Gastrocnemius medialis (tissue), 4 donors: Measurements from ENCODE around the gene REXO1. TPM values are rescaled to one million over a fixed set of nuclear protein-coding genes. Genes with fewer than 3 reads are reported as not detected.

ENCODE experiments used
- ATAC-seq, 2 donors: fragments of 150-250 bp; one replicate each; pipeline ENCODE4 v1.9.1; 2016
- DNase-seq, 2 donors: peaks; one replicate each; pipeline ENCODE4 v3.0.0-alpha.2; 2019
- H3K27ac ChIP-seq, 4 donors: fragments of 200-600 bp; sonication (generic); 1 replicate in 1 of 4; 2 replicates in 3 of 4; pipeline ENCODE4 v1.5.1; 2016 to 2018; ENCODE audit warnings: mild to moderate bottlenecking in 2 of 4, moderate library complexity in 1 of 4
- H3K27me3 ChIP-seq, 3 donors: fragments of 200-600 bp; sonication (generic) in 2 of 3; 1 replicate in 1 of 3; 2 replicates in 2 of 3; pipeline versions ENCODE4 v1.5.1 to v1.6.0; 2016 to 2019; ENCODE audit warnings: mild to moderate bottlenecking in 1 of 3, moderate library complexity in 1 of 3
- H3K36me3 ChIP-seq, 2 donors: fragments of 200-600 bp; sonication (generic) in 1 of 2; one replicate each; pipeline ENCODE4 v1.5.1; 2017 to 2018
- H3K4me1 ChIP-seq, 2 donors: fragments of 200-600 bp; sonication (generic) in 1 of 2; one replicate each; pipeline ENCODE4 v1.5.1; 2016 to 2017; ENCODE audit warnings: mild to moderate bottlenecking in 2 of 2
- H3K4me3 ChIP-seq, 4 donors: fragments of 200-600 bp; sonication (generic) in 3 of 4; 1 replicate in 1 of 4; 2 replicates in 3 of 4; pipeline ENCODE4 v1.5.1; 2016 to 2019; ENCODE audit warnings: mild to moderate bottlenecking in 2 of 4
- H3K9me3 ChIP-seq, 3 donors: fragments of 200-600 bp; sonication (generic) in 2 of 3; 1 replicate in 1 of 3; 2 replicates in 2 of 3; pipeline ENCODE4 v1.5.1; 2016 to 2019
- CTCF ChIP-seq, 5 experiments: fragments of 450-650 bp in 3 of 5; fragments of 200-600 bp in 2 of 5; sonication (generic) in 2 of 5; IDR thresholded peaks in 4 of 5; conservative IDR thresholded peaks in 1 of 5; 1 replicate in 4 of 5; 2 replicates in 1 of 5; pipeline ENCODE4 v1.5.1; 2016 to 2019; ENCODE audit warnings: antibody characterized with exemption in 5 of 5, mild to moderate bottlenecking in 3 of 5, moderate library complexity in 3 of 5
- POLR2A ChIP-seq, 2 donors: fragments of 450-650 bp; IDR thresholded peaks; one replicate each; pipeline ENCODE4 v1.6.1; 2017; ENCODE audit warnings: antibody characterized with exemption in 2 of 2, mild to moderate bottlenecking in 2 of 2, moderate library complexity in 2 of 2
- in situ Hi-C, 4 donors: fragments of 200-750 bp; cut with MboI; loops; one replicate each; pipeline versions ENCODE4 v1.15.0 to v1.8.0; 2017; ENCODE audit warnings: low sequenced_read_pairs in 4 of 4
- intact Hi-C: fragments of 100-400 bp; cut with DNase I; formaldehyde crosslinking; loops from one replicate; pipeline ENCODE4 v1.15.1; 2023; ENCODE audit warnings: low total_unique reads
- total RNA-seq, 4 donors: library from RNA; depleted of rRNA; stranded (reverse); fragments of >200 nt; gene quantifications; one replicate each; pipeline versions ENCODE4 v1.1.0 to v1.2.3, GENCODE V29; 2016

The REXO1 gene
- total RNA-seq, 4 donors from 2014 or later = 10.8 to 28.5 (median 20.5) TPM

- no peak overlapping the region for H3K4me3 ChIP-seq
- TF ChIP-seq POLR2A (IDR thresholded peaks at IDR 0.05) (no peak), CTCF (IDR thresholded peaks at IDR 0.05 in 4 of 5, conservative IDR thresholded peaks at IDR 0.05 in 1 of 5) (no peak)
- no peaks in the 10 kb centered on the region for H3K9me3 ChIP-seq
- H3K36me3 ChIP-seq = no peaks in the 10 kb centered on the region
- no peak overlapping the region for H3K27ac ChIP-seq
- intact Hi-C loops = no loop called here
- no peak for ATAC-seq
- H3K4me1 ChIP-seq = peaks cover 42 to 68% of the 10 kb centered on the region in 2 donors
- in situ Hi-C loops = no loop called here
- H3K27me3 ChIP-seq = no peaks in the 10 kb centered on the region
- no peak for DNase-seq
Measured at GRCh38 chr19:1845125-1845515, 3.2 kb downstream of the REXO1 start.

GRCh38 chr19:1844513-1845124, 3.7 kb downstream of the REXO1 start:
- TF ChIP-seq CTCF (IDR thresholded peaks at IDR 0.05 in 4 of 5, conservative IDR thresholded peaks at IDR 0.05 in 1 of 5) (no peak), POLR2A (IDR thresholded peaks at IDR 0.05) (no peak)
- peaks cover 42 to 68% of the 10 kb centered on the region in 2 donors for H3K4me1 ChIP-seq
- H3K4me3 ChIP-seq = no peak overlapping the region
- no peak for DNase-seq
- intact Hi-C loops = no loop called here
- H3K36me3 ChIP-seq = no peaks in the 10 kb centered on the region
- no peak for ATAC-seq
- no peak overlapping the region for H3K27ac ChIP-seq
- H3K27me3 ChIP-seq = no peaks in the 10 kb centered on the region
- no peaks in the 10 kb centered on the region for H3K9me3 ChIP-seq
- in situ Hi-C loops = no loop called here

GRCh38 chr19:1843646-1844394, 4.5 kb downstream of the REXO1 start:
- H3K4me3 ChIP-seq = no peak overlapping the region
- in situ Hi-C loops (no loop called here), intact Hi-C loops (no loop called here)
- no peak for TF ChIP-seq CTCF (IDR thresholded peaks at IDR 0.05 in 4 of 5, conservative IDR thresholded peaks at IDR 0.05 in 1 of 5)
- TF ChIP-seq POLR2A (IDR thresholded peaks at IDR 0.05) = no peak
- H3K27me3 ChIP-seq = no peaks in the 10 kb centered on the region
- peak overlapping the region in 1 of 4 donors; percentile 16 for H3K27ac ChIP-seq
- DNase-seq (no peak), ATAC-seq (no peak)
- no peaks in the 10 kb centered on the region for H3K36me3 ChIP-seq
- peaks cover 40 to 72% of the 10 kb centered on the region in 2 donors for H3K4me1 ChIP-seq
- no peaks in the 10 kb centered on the region for H3K9me3 ChIP-seq

GRCh38 chr19:1843116-1843515, 5.2 kb downstream of the REXO1 start:
- intact Hi-C loops = no loop called here
- DNase-seq = no peak
- H3K27ac ChIP-seq = peak overlapping the region in 1 of 4 donors; percentile 44
- H3K9me3 ChIP-seq = no peaks in the 10 kb centered on the region
- in situ Hi-C loops = no loop called here
- H3K36me3 ChIP-seq = no peaks in the 10 kb centered on the region
- peaks cover 39 to 72% of the 10 kb centered on the region in 2 donors for H3K4me1 ChIP-seq
- TF ChIP-seq CTCF (IDR thresholded peaks at IDR 0.05 in 4 of 5, conservative IDR thresholded peaks at IDR 0.05 in 1 of 5) = no peak
- TF ChIP-seq POLR2A (IDR thresholded peaks at IDR 0.05) = no peak
- H3K4me3 ChIP-seq = no peak overlapping the region
- H3K27me3 ChIP-seq = no peaks in the 10 kb centered on the region
- no peak for ATAC-seq
